GM18502 (cell line): Measurements from ENCODE around the gene HIGD2B.
"Not testable (repeated sequence)": the region's sequence is repeated elsewhere in the genome, so short reads cannot be mapped to it uniquely, and the experiment has no call there.

ENCODE experiments used
- ATAC-seq: cut with Tn5 transposase; IDR thresholded peaks from one replicate; pipeline ENCODE4 v1.9.1; 2021; ENCODE audit warnings: mild to moderate bottlenecking; ENCODE audit not compliant: unreplicated experiment, poor library complexity

The HIGD2B gene

GRCh38 chr15:72680931-72681330, 5.1 kb downstream of the HIGD2B start:
- no peak for ATAC-seq

- ATAC-seq = no peak
These were observed 9.1 kb downstream of the HIGD2B start for GRCh38 chr15:72676838-72677237.

- ATAC-seq = no peak
These were observed 14.5 kb downstream of the HIGD2B start for GRCh38 chr15:72671525-72671924.

GRCh38 chr15:72670656-72671352, 15.2 kb downstream of the HIGD2B start:
- ATAC-seq = peak; percentile 80

GRCh38 chr15:72669803-72670202, 16.2 kb downstream of the HIGD2B start:
- not testable (repeated sequence) for ATAC-seq

GRCh38 chr15:72665706-72666105, 20.3 kb downstream of the HIGD2B start:
- ATAC-seq = not testable (repeated sequence)

GRCh38 chr15:72663931-72664330, 22.1 kb downstream of the HIGD2B start:
- ATAC-seq = not testable (repeated sequence)

GRCh38 chr15:72661081-72661480, 24.9 kb downstream of the HIGD2B start:
- ATAC-seq = not testable (repeated sequence)

GRCh38 chr15:72656014-72656413, 30.0 kb downstream of the HIGD2B start:
- not testable (repeated sequence) for ATAC-seq

GRCh38 chr15:72654397-72654796, 31.6 kb downstream of the HIGD2B start, which contains the start of gene GOLGA6B:
Gene GOLGA6B, plus strand, starts transcription at chr15:72654697. Its CDS starts 41 bp downstream, at chr15:72654738.
- ATAC-seq = not testable (repeated sequence)

- ATAC-seq = not testable (repeated sequence)
These were observed 37.2 kb downstream of the HIGD2B start for GRCh38 chr15:72648631-72649253.

- ATAC-seq = not testable (repeated sequence)
These were observed 43.7 kb downstream of the HIGD2B start for GRCh38 chr15:72642271-72642670.

GRCh38 chr15:72639759-72640483, 46.1 kb downstream of the HIGD2B start:
- ATAC-seq = not testable (repeated sequence)

GRCh38 chr15:72636519-72637282, 49.3 kb downstream of the HIGD2B start:
- peak; percentile 79 for ATAC-seq

GRCh38 chr15:72629068-72629570, 56.9 kb downstream of the HIGD2B start:
- ATAC-seq = not testable (repeated sequence)

- not testable (repeated sequence) for ATAC-seq
These were observed 57.5 kb downstream of the HIGD2B start for GRCh38 chr15:72628249-72629067.

GRCh38 chr15:72626153-72626552, 59.8 kb downstream of the HIGD2B start:
- not testable (repeated sequence) for ATAC-seq
